A673 (cell line): ENCODE measurements around the gene DNAH10. TPM values are rescaled to one million over a fixed set of nuclear protein-coding genes. Genes with fewer than 3 reads are reported as not detected.

Source experiments
- BruUV-seq: library from RNA; stranded (reverse); fragments of 400-500 nt; replicated peaks from 2 replicates; lab custom pipeline; 2021; lab: Mats Ljungman, UMichigan
- CTCF ChIA-PET: fragments of 300-600 bp; sonication (Branson Sonifier 250); formaldehyde crosslinking; loops from one replicate; lab custom pipeline; 2022; ENCODE audit warnings: antibody characterized with exemption; lab: Charles Lee
- POLR2A ChIA-PET: fragments of 300-600 bp; sonication (Branson Sonifier 250); formaldehyde crosslinking; loops from one replicate; lab custom pipeline; 2022; ENCODE audit warnings: antibody characterized with exemption; ENCODE audit not compliant: low non-redundant PET; lab: Charles Lee
- DNase-seq: peaks from one replicate; pipeline ENCODE4 v3.0.0-alpha.2; 2015; ENCODE audit warnings: low spot score
- H3K27ac ChIP-seq: fragments of 200-600 bp; sonication (generic); 2 replicates; pipeline ENCODE4 v1.5.1; 2016; ENCODE audit warnings: mixed run types, low read depth, mild to moderate bottlenecking, mixed read lengths, antibody characterized with exemption, low read length; ENCODE audit not compliant: poor library complexity, severe bottlenecking
- H3K27me3 ChIP-seq: fragments of 200-600 bp; sonication (generic); replicated peaks from 2 replicates; pipeline ENCODE4 v1.6.1; 2017; ENCODE audit warnings: mixed run types, low read depth, mild to moderate bottlenecking, mixed read lengths, antibody characterized with exemption, low read length; ENCODE audit not compliant: insufficient read depth, poor library complexity
- H3K36me3 ChIP-seq: fragments of 200-600 bp; sonication (generic); 2 replicates; pipeline ENCODE4 v1.6.1; 2016; ENCODE audit warnings: mixed run types, mild to moderate bottlenecking, mixed read lengths, antibody characterized with exemption, low read length; ENCODE audit not compliant: insufficient read depth, poor library complexity, severe bottlenecking
- H3K4me1 ChIP-seq: fragments of 200-600 bp; sonication (generic); 2 replicates; pipeline ENCODE4 v1.6.1; 2017; ENCODE audit warnings: mixed run types, mild to moderate bottlenecking, mixed read lengths, antibody characterized with exemption, low read length; ENCODE audit not compliant: insufficient read depth, poor library complexity, severe bottlenecking
- H3K4me3 ChIP-seq: fragments of 200-600 bp; sonication (generic); 2 replicates; pipeline ENCODE4 v1.5.1; 2016; ENCODE audit warnings: low read depth, mixed run types, mild to moderate bottlenecking, mixed read lengths, low read length; ENCODE audit not compliant: poor library complexity, severe bottlenecking
- H3K9me3 ChIP-seq: fragments of 200-600 bp; sonication (generic); 2 replicates; pipeline ENCODE4 v1.6.1; 2016; ENCODE audit warnings: mixed run types, low read depth, mild to moderate bottlenecking, mixed read lengths, antibody characterized with exemption, low read length; ENCODE audit not compliant: poor library complexity, severe bottlenecking
- EZH2 ChIP-seq: fragments of 200-600 bp; sonication (generic); IDR thresholded peaks from 2 replicates; pipeline ENCODE4 v1.6.1; 2017; ENCODE audit warnings: borderline replicate concordance, low read depth, mild to moderate bottlenecking, mixed read lengths, antibody characterized with exemption, low read length; ENCODE audit not compliant: poor library complexity, severe bottlenecking
- intact Hi-C: fragments of 100-400 bp; cut with micrococcal nuclease; formaldehyde crosslinking; loops from one replicate; pipeline ENCODE4 v1.10.0; 2022; ENCODE audit not compliant: unreplicated experiment
- total RNA-seq: library from RNA; stranded (reverse); gene quantifications from 2 replicates; pipeline ENCODE4 v1.2.3, GENCODE V29; 2021
- TF ChIP-seq, protein P1 (sequence below): fragments of 300-800, 200-600 bp; sonication (generic); conservative IDR thresholded peaks from 2 replicates; pipeline ENCODE4 v1.5.1; 2017; ENCODE audit warnings: low read depth, mild to moderate bottlenecking, antibody characterized with exemption, low read length, moderate library complexity, mixed read lengths

Gene DNAH10
- total RNA-seq, 1 experiment from 2014 or later = 1.1 TPM

GRCh38 chr12:123727878-123728277, 34.2 kb upstream of the DNAH10 start:
- ChIA-PET POLR2A (no interaction called here), CTCF (no interaction called here)
- no peak for TF ChIP-seq EZH2
- TF ChIP-seq, protein P1, sequence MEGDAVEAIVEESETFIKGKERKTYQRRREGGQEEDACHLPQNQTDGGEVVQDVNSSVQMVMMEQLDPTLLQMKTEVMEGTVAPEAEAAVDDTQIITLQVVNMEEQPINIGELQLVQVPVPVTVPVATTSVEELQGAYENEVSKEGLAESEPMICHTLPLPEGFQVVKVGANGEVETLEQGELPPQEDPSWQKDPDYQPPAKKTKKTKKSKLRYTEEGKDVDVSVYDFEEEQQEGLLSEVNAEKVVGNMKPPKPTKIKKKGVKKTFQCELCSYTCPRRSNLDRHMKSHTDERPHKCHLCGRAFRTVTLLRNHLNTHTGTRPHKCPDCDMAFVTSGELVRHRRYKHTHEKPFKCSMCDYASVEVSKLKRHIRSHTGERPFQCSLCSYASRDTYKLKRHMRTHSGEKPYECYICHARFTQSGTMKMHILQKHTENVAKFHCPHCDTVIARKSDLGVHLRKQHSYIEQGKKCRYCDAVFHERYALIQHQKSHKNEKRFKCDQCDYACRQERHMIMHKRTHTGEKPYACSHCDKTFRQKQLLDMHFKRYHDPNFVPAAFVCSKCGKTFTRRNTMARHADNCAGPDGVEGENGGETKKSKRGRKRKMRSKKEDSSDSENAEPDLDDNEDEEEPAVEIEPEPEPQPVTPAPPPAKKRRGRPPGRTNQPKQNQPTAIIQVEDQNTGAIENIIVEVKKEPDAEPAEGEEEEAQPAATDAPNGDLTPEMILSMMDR = no peak
- Histone ChIP-seq H3K27ac (no peak overlapping the region), H3K4me3 (no peak overlapping the region), H3K9me3 (no peaks in the 10 kb centered on the region), H3K27me3 (no peaks in the 10 kb centered on the region), H3K36me3 (peaks cover 51% of the 10 kb centered on the region), H3K4me1 (no peaks in the 10 kb centered on the region)
- DNase-seq = no peak
- no TSS peak for BruUV-seq
- intact Hi-C loops = no loop called here

DNA sequence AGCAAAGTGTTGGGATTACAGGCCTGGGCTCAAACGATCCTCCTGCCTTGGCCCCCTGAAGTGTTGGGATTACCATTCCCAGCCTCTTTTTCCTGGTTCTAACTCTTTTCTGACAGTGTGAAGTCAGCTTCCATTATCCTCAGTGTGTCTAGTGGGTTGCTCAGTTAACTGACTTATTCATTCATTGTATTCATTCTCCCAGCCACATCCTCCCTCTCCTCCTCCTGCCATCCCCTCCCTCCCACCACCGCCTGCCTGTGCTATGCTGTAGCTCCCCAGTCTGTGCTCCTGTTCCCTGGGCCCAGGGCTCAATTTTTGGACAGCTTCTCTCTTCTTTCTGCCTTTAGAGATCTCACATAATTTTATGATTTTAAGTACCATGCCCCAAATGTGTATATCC, 30.5 kb upstream of the DNAH10 start:
- no peaks in the 10 kb centered on the region for H3K4me1 ChIP-seq
- no peak for DNase-seq
- TF ChIP-seq EZH2 = no peak
- TF ChIP-seq, protein P1 = no peak
- ChIA-PET CTCF (no interaction called here), POLR2A (no interaction called here)
- no peak overlapping the region for H3K4me3 ChIP-seq
- no peaks in the 10 kb centered on the region for H3K27me3 ChIP-seq
- no peak overlapping the region for H3K27ac ChIP-seq
- no peaks in the 10 kb centered on the region for H3K9me3 ChIP-seq
- no TSS peak for BruUV-seq
- intact Hi-C loops = no loop called here
- H3K36me3 ChIP-seq = peaks cover 60% of the 10 kb centered on the region

DNA sequence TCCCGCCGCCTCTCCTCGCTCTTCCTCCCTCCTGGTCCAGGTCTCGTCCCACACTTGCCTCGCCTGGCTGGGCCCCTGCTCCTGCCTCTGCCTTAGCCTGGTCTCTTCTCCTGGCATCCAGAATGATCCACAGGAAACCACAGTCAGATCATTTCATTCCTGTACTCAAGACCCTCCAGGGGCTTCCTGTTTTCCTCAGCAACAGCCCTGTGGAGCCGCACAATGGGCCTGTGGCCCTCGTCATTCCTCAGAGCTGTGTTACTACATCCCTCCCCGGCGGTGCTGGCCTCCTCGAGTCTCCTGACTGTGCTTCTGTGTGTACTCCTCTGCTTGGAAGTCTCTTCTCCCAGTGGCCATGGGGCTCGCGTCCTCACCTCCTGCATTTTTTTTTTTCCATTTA, 29.9 kb upstream of the DNAH10 start:
- BruUV-seq = no TSS peak
- TF ChIP-seq EZH2 = no peak
- TF ChIP-seq, protein P1 = no peak
- no peaks in the 10 kb centered on the region for H3K27me3 ChIP-seq
- no peak overlapping the region for H3K4me3 ChIP-seq
- H3K36me3 ChIP-seq = peaks cover 63% of the 10 kb centered on the region
- no peaks in the 10 kb centered on the region for H3K9me3 ChIP-seq
- ChIA-PET CTCF (interaction anchor here (0.7 kb wide), 1 partner anchor 13 kb away, joined by 4 read pairs; no protein-coding TSS in a partner anchor), POLR2A (no interaction called here)
- no peak overlapping the region for H3K27ac ChIP-seq
- intact Hi-C loops = no loop called here
- H3K4me1 ChIP-seq = no peaks in the 10 kb centered on the region
- DNase-seq = no peak
